HCT116 (cell line): Measurements from ENCODE around the gene LCE2C. TPM values are rescaled to one million over a fixed set of nuclear protein-coding genes. Genes with fewer than 3 reads are reported as not detected.

Experiments
- ATAC-seq: fragments of 200-7000 bp; cut with Tn5 transposase; 2 replicates; pipeline ENCODE4 v1.9.1; 2020; ENCODE audit warnings: mild to moderate bottlenecking, moderate library complexity
- BruUV-seq: library from RNA; stranded (reverse); fragments of 400-500 nt; replicated peaks from 2 replicates; lab custom pipeline; 2021; lab: Mats Ljungman, UMichigan
- CTCF ChIA-PET: fragments of 300-600 bp; sonication (Branson Sonifier 250); formaldehyde crosslinking; loops from one replicate; lab custom pipeline; 2021; ENCODE audit warnings: antibody characterized with exemption; lab: Charles Lee
- POLR2A ChIA-PET: fragments of 300-600, 350-600 bp; sonication (Branson Sonifier 250); formaldehyde crosslinking; loops from one replicate; lab custom pipeline; 2021; ENCODE audit warnings: antibody characterized with exemption; lab: Charles Lee
- RAD21 ChIA-PET, 2 experiments: fragments of 300-600 bp; sonication (Branson Sonifier 250); formaldehyde crosslinking; loops; one replicate each; lab custom pipeline; 2023; ENCODE audit warnings: low total read pairs in 2 of 2; ENCODE audit not compliant: uncharacterized antibody in 2 of 2, unreplicated experiment in 2 of 2, low non-redundant PET in 1 of 2; lab: Charles Lee
- DNase-seq: peaks from one replicate; pipeline ENCODE4 v3.0.0-alpha.2; 2010; ENCODE audit warnings: low read depth, low spot score
- H2AFZ ChIP-seq: fragments of 200-600 bp; shearing (Covaris generic), sonication (generic); 2 replicates; pipeline ENCODE4 v1.6.1; 2017; ENCODE audit warnings: low read depth, mixed run types, mixed read lengths, antibody characterized with exemption, low read length; ENCODE audit not compliant: poor library complexity, severe bottlenecking
- H3K27ac ChIP-seq: 2 replicates; pipeline ENCODE4 v1.5.1; 2012; ENCODE audit warnings: low read depth, low read length
- H3K27me3 ChIP-seq: fragments of 200-600 bp; sonication (generic); 2 replicates; pipeline ENCODE4 v1.6.1; 2016; ENCODE audit warnings: mixed run types, low read length, mixed read lengths; ENCODE audit not compliant: insufficient read depth
- H3K36me3 ChIP-seq, 2 experiments: fragments of 200-500 bp in 1 of 2; fragments of 200-600 bp in 1 of 2; sonication (Bioruptor generic) in 1 of 2; sonication (generic) in 1 of 2; 2 replicates each; pipeline versions ENCODE4 v1.5.1 to v1.6.1; 2014 to 2016; ENCODE audit warnings: low read length in 2 of 2, inconsistent platforms in 1 of 2, mixed read lengths in 1 of 2, mixed run types in 1 of 2; ENCODE audit not compliant: insufficient read depth in 2 of 2, control insufficient read depth in 1 of 2
- H3K4me1 ChIP-seq, 2 experiments: fragments of 200-600 bp in 1 of 2; sonication (generic) in 1 of 2; 2 replicates each; pipeline versions ENCODE4 v1.5.1 to v1.6.1; 2012 to 2017; ENCODE audit warnings: low read length in 2 of 2, inconsistent platforms in 1 of 2, mild to moderate bottlenecking in 1 of 2, mixed read lengths in 1 of 2, mixed run types in 1 of 2, moderate library complexity in 1 of 2; ENCODE audit not compliant: insufficient read depth in 2 of 2, control insufficient read depth in 1 of 2
- H3K4me2 ChIP-seq: fragments of 200-600 bp; sonication (generic); 2 replicates; pipeline ENCODE4 v1.6.1; 2017; ENCODE audit warnings: mixed run types, low read length, mixed read lengths
- H3K4me3 ChIP-seq, 2 experiments: fragments of 200-600 bp in 1 of 2; sonication (generic) in 1 of 2; replicated peaks in 1 of 2; 2 replicates each; pipeline ENCODE4 v1.5.1; 2011 to 2016; ENCODE audit warnings: low read length in 2 of 2, control low read depth in 1 of 2, low read depth in 1 of 2, mild to moderate bottlenecking in 1 of 2, mixed read lengths in 1 of 2, mixed run types in 1 of 2
- H3K79me2 ChIP-seq: fragments of 200-600 bp; sonication (generic); 2 replicates; pipeline ENCODE4 v1.6.1; 2017; ENCODE audit warnings: mild to moderate bottlenecking, mixed run types, low read length, moderate library complexity, mixed read lengths; ENCODE audit not compliant: insufficient read depth
- H3K9ac ChIP-seq: fragments of 200-600 bp; sonication (generic); 2 replicates; pipeline ENCODE4 v1.6.1; 2016; ENCODE audit warnings: low read length, mixed read lengths
- H3K9me2 ChIP-seq: fragments of 200-600 bp; sonication (generic), shearing (Covaris generic); 2 replicates; pipeline ENCODE4 v1.6.1; 2017; ENCODE audit warnings: mixed run types, mild to moderate bottlenecking, moderate library complexity; ENCODE audit not compliant: insufficient read depth
- H3K9me3 ChIP-seq, 2 experiments: fragments of 200-500 bp in 1 of 2; fragments of 200-600 bp in 1 of 2; sonication (Bioruptor generic) in 1 of 2; sonication (generic) in 1 of 2; 2 replicates each; pipeline ENCODE4 v1.6.1; 2014 to 2017; ENCODE audit warnings: low read length in 2 of 2, mixed read lengths in 2 of 2, inconsistent platforms in 1 of 2, low read depth in 1 of 2, mild to moderate bottlenecking in 1 of 2, mixed run types in 1 of 2, moderate library complexity in 1 of 2; ENCODE audit not compliant: control insufficient read depth in 1 of 2, insufficient read depth in 1 of 2
- H4K20me1 ChIP-seq: fragments of 200-600 bp; sonication (generic), shearing (Covaris generic); 2 replicates; pipeline ENCODE4 v1.6.1; 2017; ENCODE audit warnings: mixed run types, mild to moderate bottlenecking, moderate library complexity; ENCODE audit not compliant: insufficient read depth
- CBX3 ChIP-seq: IDR thresholded peaks from 2 replicates; pipeline ENCODE4 v1.6.1; 2012; ENCODE audit warnings: low read depth
- CEBPB ChIP-seq: IDR thresholded peaks from 2 replicates; pipeline ENCODE4 v1.6.1; 2012; ENCODE audit warnings: low read depth
- EGR1 ChIP-seq: IDR thresholded peaks from 2 replicates; pipeline ENCODE4 v1.6.1; 2012; ENCODE audit warnings: low read depth
- ELF1 ChIP-seq: IDR thresholded peaks from 2 replicates; pipeline ENCODE4 v1.6.1; 2012; ENCODE audit warnings: low read depth, borderline replicate concordance
- EZH2phosphoT487 ChIP-seq: fragments of 200-600 bp; IDR thresholded peaks from 2 replicates; pipeline ENCODE4 v1.6.1; 2018; ENCODE audit warnings: antibody characterized with exemption, borderline replicate concordance
- POLR2A ChIP-seq: IDR thresholded peaks from 2 replicates; pipeline ENCODE4 v1.7.0; 2011; ENCODE audit warnings: borderline replicate concordance; ENCODE audit not compliant: insufficient read depth, insufficient read length; ENCODE audit errors: extremely low read depth
- POLR2AphosphoS5 ChIP-seq: IDR thresholded peaks from 2 replicates; pipeline ENCODE4 v1.6.1; 2011; ENCODE audit warnings: mild to moderate bottlenecking, low read depth, low read length, moderate library complexity
- RAD21 ChIP-seq: IDR thresholded peaks from 2 replicates; pipeline ENCODE4 v1.6.1; 2012; ENCODE audit warnings: low read depth, mild to moderate bottlenecking
- SRF ChIP-seq: IDR thresholded peaks from 2 replicates; pipeline ENCODE4 v1.6.1; 2012; ENCODE audit warnings: low read depth
- TCF7L2 ChIP-seq: IDR thresholded peaks from 2 replicates; pipeline ENCODE4 v1.7.0; 2011; ENCODE audit warnings: borderline replicate concordance, inconsistent platforms; ENCODE audit not compliant: insufficient read depth, insufficient read length; ENCODE audit errors: extremely low read depth
- YY1 ChIP-seq: IDR thresholded peaks from 2 replicates; pipeline ENCODE4 v1.6.1; 2011; ENCODE audit warnings: low read length, low read depth, moderate library complexity, mild to moderate bottlenecking; ENCODE audit not compliant: insufficient replicate concordance; ENCODE audit errors: extremely low read depth
- ZNF274 ChIP-seq: fragments of 200-500 bp; sonication (Bioruptor generic); IDR thresholded peaks from 2 replicates; pipeline ENCODE4 v1.6.1; 2014; ENCODE audit warnings: mild to moderate bottlenecking, low read depth, low read length, inconsistent platforms
- intact Hi-C: fragments of 100-400 bp; cut with micrococcal nuclease; formaldehyde crosslinking; loops from 2 replicates; pipeline ENCODE4 v1.10.0; 2022
- total RNA-seq: library from RNA; stranded (reverse); gene quantifications from one replicate; pipeline ENCODE4 v1.2.1, GENCODE V29; 2021; ENCODE audit not compliant: unreplicated experiment
- TF ChIP-seq, protein P1 (sequence below): IDR thresholded peaks from 2 replicates; pipeline ENCODE4 v1.6.1; 2011; ENCODE audit warnings: mild to moderate bottlenecking, low read length, moderate library complexity; ENCODE audit not compliant: insufficient replicate concordance; ENCODE audit errors: extremely low read depth
- TF ChIP-seq, protein P2 (sequence below): IDR thresholded peaks from 2 replicates; pipeline ENCODE4 v1.6.1; 2012
- TF ChIP-seq, protein P3 (sequence below): IDR thresholded peaks from 2 replicates; pipeline ENCODE4 v1.6.1; 2012
- TF ChIP-seq, protein P4 (sequence below): IDR thresholded peaks from 2 replicates; pipeline ENCODE4 v1.6.1; 2012; ENCODE audit warnings: low read depth
- TF ChIP-seq, protein P5 (sequence below), 3 experiments: fragments of 200-600 bp in 1 of 3; sonication (generic) in 1 of 3; IDR thresholded peaks in 2 of 3; conservative IDR thresholded peaks in 1 of 3; 2 replicates each; pipeline ENCODE4 v1.5.1; 2012 to 2017; ENCODE audit warnings: low read depth in 2 of 3, low read length in 2 of 3, antibody characterized with exemption in 1 of 3, borderline replicate concordance in 1 of 3, control low read depth in 1 of 3, mild to moderate bottlenecking in 1 of 3, mixed read lengths in 1 of 3, mixed run types in 1 of 3, moderate library complexity in 1 of 3; ENCODE audit not compliant: insufficient read depth in 1 of 3

Gene LCE2C
- total RNA-seq, 1 experiment from 2014 or later = not detected

DNA sequence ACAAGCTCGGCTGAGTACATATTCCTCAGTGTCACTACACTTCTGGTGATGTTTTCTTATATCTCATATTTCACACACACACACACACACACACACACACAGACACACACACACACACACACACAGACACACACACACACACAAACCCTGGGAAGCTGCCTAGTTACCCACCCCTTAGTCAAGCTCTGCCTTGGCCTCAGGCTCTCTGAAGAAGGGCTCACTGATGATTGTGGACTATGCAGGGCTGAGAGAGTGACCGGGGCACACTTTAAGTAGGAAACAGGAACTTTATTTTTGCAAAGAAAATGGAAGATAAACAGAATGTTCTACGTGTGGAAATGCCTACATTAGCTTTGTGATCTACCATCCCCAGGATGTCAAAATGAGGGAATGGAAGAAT, 31.1 kb upstream of the LCE2C start:
- H3K27me3 ChIP-seq = peaks cover 33% of the 10 kb centered on the region
- ATAC-seq = no peak
- RAD21 ChIA-PET = no interaction called here
- POLR2A ChIA-PET = no interaction called here
- no peak for DNase-seq
- no peaks in the 10 kb centered on the region for H3K4me1 ChIP-seq
- H3K79me2 ChIP-seq = no peaks in the 10 kb centered on the region
- no peak overlapping the region for H3K4me2 ChIP-seq
- H2AFZ ChIP-seq = no peak overlapping the region
- H3K9me3 ChIP-seq = no peaks in the 10 kb centered on the region
- no peaks in the 10 kb centered on the region for H3K36me3 ChIP-seq
- intact Hi-C loops = no loop called here
- no peaks in the 10 kb centered on the region for H3K9me2 ChIP-seq
- H4K20me1 ChIP-seq = no peaks in the 10 kb centered on the region
- H3K9ac ChIP-seq = no peak overlapping the region
- BruUV-seq = no TSS peak
- CTCF ChIA-PET = no interaction called here
- H3K4me3 ChIP-seq = no peak overlapping the region
- H3K27ac ChIP-seq = no peak overlapping the region
- TF ChIP-seq ELF1 (no peak), RAD21 (no peak), ZNF274 (no peak), TCF7L2 (no peak), EZH2phosphoT487 (no peak), CEBPB (no peak), CBX3 (no peak), POLR2A (no peak), SRF (no peak), POLR2AphosphoS5 (no peak), YY1 (no peak), EGR1 (no peak)
- TF ChIP-seq, protein P1, sequence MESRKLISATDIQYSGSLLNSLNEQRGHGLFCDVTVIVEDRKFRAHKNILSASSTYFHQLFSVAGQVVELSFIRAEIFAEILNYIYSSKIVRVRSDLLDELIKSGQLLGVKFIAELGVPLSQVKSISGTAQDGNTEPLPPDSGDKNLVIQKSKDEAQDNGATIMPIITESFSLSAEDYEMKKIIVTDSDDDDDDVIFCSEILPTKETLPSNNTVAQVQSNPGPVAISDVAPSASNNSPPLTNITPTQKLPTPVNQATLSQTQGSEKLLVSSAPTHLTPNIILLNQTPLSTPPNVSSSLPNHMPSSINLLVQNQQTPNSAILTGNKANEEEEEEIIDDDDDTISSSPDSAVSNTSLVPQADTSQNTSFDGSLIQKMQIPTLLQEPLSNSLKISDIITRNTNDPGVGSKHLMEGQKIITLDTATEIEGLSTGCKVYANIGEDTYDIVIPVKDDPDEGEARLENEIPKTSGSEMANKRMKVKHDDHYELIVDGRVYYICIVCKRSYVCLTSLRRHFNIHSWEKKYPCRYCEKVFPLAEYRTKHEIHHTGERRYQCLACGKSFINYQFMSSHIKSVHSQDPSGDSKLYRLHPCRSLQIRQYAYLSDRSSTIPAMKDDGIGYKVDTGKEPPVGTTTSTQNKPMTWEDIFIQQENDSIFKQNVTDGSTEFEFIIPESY = no peak
- TF ChIP-seq, protein P2, sequence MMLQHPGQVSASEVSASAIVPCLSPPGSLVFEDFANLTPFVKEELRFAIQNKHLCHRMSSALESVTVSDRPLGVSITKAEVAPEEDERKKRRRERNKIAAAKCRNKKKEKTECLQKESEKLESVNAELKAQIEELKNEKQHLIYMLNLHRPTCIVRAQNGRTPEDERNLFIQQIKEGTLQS = no peak
- TF ChIP-seq, protein P3, sequence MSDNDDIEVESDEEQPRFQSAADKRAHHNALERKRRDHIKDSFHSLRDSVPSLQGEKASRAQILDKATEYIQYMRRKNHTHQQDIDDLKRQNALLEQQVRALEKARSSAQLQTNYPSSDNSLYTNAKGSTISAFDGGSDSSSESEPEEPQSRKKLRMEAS = no peak
- TF ChIP-seq, protein P4, sequence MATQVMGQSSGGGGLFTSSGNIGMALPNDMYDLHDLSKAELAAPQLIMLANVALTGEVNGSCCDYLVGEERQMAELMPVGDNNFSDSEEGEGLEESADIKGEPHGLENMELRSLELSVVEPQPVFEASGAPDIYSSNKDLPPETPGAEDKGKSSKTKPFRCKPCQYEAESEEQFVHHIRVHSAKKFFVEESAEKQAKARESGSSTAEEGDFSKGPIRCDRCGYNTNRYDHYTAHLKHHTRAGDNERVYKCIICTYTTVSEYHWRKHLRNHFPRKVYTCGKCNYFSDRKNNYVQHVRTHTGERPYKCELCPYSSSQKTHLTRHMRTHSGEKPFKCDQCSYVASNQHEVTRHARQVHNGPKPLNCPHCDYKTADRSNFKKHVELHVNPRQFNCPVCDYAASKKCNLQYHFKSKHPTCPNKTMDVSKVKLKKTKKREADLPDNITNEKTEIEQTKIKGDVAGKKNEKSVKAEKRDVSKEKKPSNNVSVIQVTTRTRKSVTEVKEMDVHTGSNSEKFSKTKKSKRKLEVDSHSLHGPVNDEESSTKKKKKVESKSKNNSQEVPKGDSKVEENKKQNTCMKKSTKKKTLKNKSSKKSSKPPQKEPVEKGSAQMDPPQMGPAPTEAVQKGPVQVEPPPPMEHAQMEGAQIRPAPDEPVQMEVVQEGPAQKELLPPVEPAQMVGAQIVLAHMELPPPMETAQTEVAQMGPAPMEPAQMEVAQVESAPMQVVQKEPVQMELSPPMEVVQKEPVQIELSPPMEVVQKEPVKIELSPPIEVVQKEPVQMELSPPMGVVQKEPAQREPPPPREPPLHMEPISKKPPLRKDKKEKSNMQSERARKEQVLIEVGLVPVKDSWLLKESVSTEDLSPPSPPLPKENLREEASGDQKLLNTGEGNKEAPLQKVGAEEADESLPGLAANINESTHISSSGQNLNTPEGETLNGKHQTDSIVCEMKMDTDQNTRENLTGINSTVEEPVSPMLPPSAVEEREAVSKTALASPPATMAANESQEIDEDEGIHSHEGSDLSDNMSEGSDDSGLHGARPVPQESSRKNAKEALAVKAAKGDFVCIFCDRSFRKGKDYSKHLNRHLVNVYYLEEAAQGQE = no peak
- TF ChIP-seq, protein P5, sequence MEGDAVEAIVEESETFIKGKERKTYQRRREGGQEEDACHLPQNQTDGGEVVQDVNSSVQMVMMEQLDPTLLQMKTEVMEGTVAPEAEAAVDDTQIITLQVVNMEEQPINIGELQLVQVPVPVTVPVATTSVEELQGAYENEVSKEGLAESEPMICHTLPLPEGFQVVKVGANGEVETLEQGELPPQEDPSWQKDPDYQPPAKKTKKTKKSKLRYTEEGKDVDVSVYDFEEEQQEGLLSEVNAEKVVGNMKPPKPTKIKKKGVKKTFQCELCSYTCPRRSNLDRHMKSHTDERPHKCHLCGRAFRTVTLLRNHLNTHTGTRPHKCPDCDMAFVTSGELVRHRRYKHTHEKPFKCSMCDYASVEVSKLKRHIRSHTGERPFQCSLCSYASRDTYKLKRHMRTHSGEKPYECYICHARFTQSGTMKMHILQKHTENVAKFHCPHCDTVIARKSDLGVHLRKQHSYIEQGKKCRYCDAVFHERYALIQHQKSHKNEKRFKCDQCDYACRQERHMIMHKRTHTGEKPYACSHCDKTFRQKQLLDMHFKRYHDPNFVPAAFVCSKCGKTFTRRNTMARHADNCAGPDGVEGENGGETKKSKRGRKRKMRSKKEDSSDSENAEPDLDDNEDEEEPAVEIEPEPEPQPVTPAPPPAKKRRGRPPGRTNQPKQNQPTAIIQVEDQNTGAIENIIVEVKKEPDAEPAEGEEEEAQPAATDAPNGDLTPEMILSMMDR (IDR thresholded peaks at IDR 0.05 in 2 of 3, conservative IDR thresholded peaks at IDR 0.05 in 1 of 3; ENCODE audit: borderline replicate concordance in 1 of 3, insufficient read depth in 1 of 3, low read depth in 2 of 3, low read length in 2 of 3) = no peak
